NCI-H2029 treated with DMSO at 0.1 percent for 48 hours (cell line): ENCODE results near the gene PIGN.
"Not testable (repeated sequence)": the region's sequence is repeated elsewhere in the genome, so short reads cannot be mapped to it uniquely, and the experiment has no call there.

Experiments
- DNase-seq: peaks from one replicate; lab custom pipeline; 2025; lab: John Stamatoyannopoulos, UW

The PIGN gene

GRCh38 chr18:62182220-62182619 is 4.6 kb downstream of the PIGN start:
- DNase-seq = no peak

GRCh38 chr18:62179213-62179612 is 7.6 kb downstream of the PIGN start:
- DNase-seq = no peak

- DNase-seq = no peak
Observed at GRCh38 chr18:62177271-62177670, 9.6 kb downstream of the PIGN start.

GRCh38 chr18:62175521-62175920 is 11.3 kb downstream of the PIGN start:
- no peak for DNase-seq

- DNase-seq = no peak
Observed at GRCh38 chr18:62172298-62172697, 14.6 kb downstream of the PIGN start.

GRCh38 chr18:62170857-62171256 is 16.0 kb downstream of the PIGN start:
- no peak for DNase-seq

- DNase-seq = not testable (repeated sequence)
Observed at GRCh38 chr18:62166524-62166923, 20.3 kb downstream of the PIGN start.

GRCh38 chr18:62165583-62165982 is 21.3 kb downstream of the PIGN start:
- DNase-seq = no peak

GRCh38 chr18:62164855-62165487 is 21.9 kb downstream of the PIGN start:
- DNase-seq = no peak

- no peak for DNase-seq
Observed at GRCh38 chr18:62164310-62164709, 22.5 kb downstream of the PIGN start.

GRCh38 chr18:62157843-62158242 is 29.0 kb downstream of the PIGN start:
- no peak for DNase-seq

GRCh38 chr18:62152844-62153243 is 34.0 kb downstream of the PIGN start:
- DNase-seq = no peak

GRCh38 chr18:62151068-62151771 is 35.6 kb downstream of the PIGN start:
- no peak for DNase-seq

GRCh38 chr18:62144338-62144737 is 42.5 kb downstream of the PIGN start:
- DNase-seq = peak; percentile 22

- no peak for DNase-seq
Observed at GRCh38 chr18:62140259-62140658, 46.6 kb downstream of the PIGN start.

- DNase-seq = no peak
Observed at GRCh38 chr18:62138461-62139235, 48.2 kb downstream of the PIGN start.

GRCh38 chr18:62131301-62131909 is 55.5 kb downstream of the PIGN start:
- no peak for DNase-seq

- DNase-seq = no peak
Observed at GRCh38 chr18:62128157-62128556, 58.7 kb downstream of the PIGN start.

- DNase-seq = no peak
Observed at GRCh38 chr18:62126737-62127136, 60.1 kb downstream of the PIGN start.

- no peak for DNase-seq
Observed at GRCh38 chr18:62125702-62126101, 61.2 kb downstream of the PIGN start.

- no peak for DNase-seq
Observed at GRCh38 chr18:62122330-62122729, 64.5 kb downstream of the PIGN start.

- no peak for DNase-seq
Observed at GRCh38 chr18:62119884-62120283, 67.0 kb downstream of the PIGN start.

- no peak for DNase-seq
Observed at GRCh38 chr18:62118328-62118727, 68.5 kb downstream of the PIGN start.
